H1 (cell line): ENCODE measurements around the gene OPA3. TPM values are rescaled to one million over a fixed set of nuclear protein-coding genes. Genes with fewer than 3 reads are reported as not detected.
"Not testable (repeated sequence)": the region's sequence is repeated elsewhere in the genome, so short reads cannot be mapped to it uniquely, and the experiment has no call there.

Source experiments
- CTCF ChIA-PET: fragments of 300-600 bp; sonication (Branson Sonifier 250); formaldehyde crosslinking; loops from one replicate; lab custom pipeline; 2021; ENCODE audit not compliant: partially characterized antibody; lab: Charles Lee
- POLR2A ChIA-PET: fragments of 300-600 bp; sonication (Branson Sonifier 250); formaldehyde crosslinking; loops from one replicate; lab custom pipeline; 2021; ENCODE audit warnings: inconsistent platforms; ENCODE audit not compliant: partially characterized antibody; lab: Charles Lee
- DNase-seq, 2 experiments: peaks; one replicate each; pipeline versions ENCODE4 v3.0.0 to v3.0.0-alpha.2; 2010 to 2022; ENCODE audit warnings: low spot score in 2 of 2, low read depth in 1 of 2, mixed read lengths in 1 of 2
- FAIRE-seq: peaks from 2 replicates; lab custom pipeline; 2011; peaks lifted over from hg19 to GRCh38; lab: Jason Lieb, UNC
- H2AFZ ChIP-seq: 2 replicates; pipeline ENCODE4 v1.8.1; 2012; ENCODE audit warnings: low read length, inconsistent platforms
- H2AK5ac ChIP-seq: 2 replicates; pipeline ENCODE4 v1.6.1; 2013; ENCODE audit warnings: low read depth, low read length
- H2BK120ac ChIP-seq: replicated peaks from 2 replicates; pipeline ENCODE3; 2013; ENCODE audit warnings: low read depth, low read length, inconsistent platforms
- H2BK12ac ChIP-seq: 2 replicates; pipeline ENCODE4 v1.6.1; 2013; ENCODE audit warnings: low read depth, low read length
- H2BK15ac ChIP-seq: 2 replicates; pipeline ENCODE4 v1.6.1; 2013; ENCODE audit warnings: low read length
- H2BK20ac ChIP-seq: 2 replicates; pipeline ENCODE4 v1.6.1; 2013; ENCODE audit warnings: low read length
- H2BK5ac ChIP-seq: 2 replicates; pipeline ENCODE4 v1.6.1; 2013; ENCODE audit warnings: low read depth, low read length
- H3K14ac ChIP-seq: 2 replicates; pipeline ENCODE4 v1.6.1; 2013; ENCODE audit warnings: inconsistent platforms; ENCODE audit not compliant: insufficient read length
- H3K18ac ChIP-seq: 2 replicates; pipeline ENCODE4 v1.6.1; 2013; ENCODE audit warnings: low read length; ENCODE audit errors: extremely low read depth
- H3K23ac ChIP-seq: 2 replicates; pipeline ENCODE4 v1.6.1; 2013; ENCODE audit warnings: inconsistent platforms; ENCODE audit not compliant: insufficient read length
- H3K23me2 ChIP-seq: 2 replicates; pipeline ENCODE4 v1.6.1; 2013; ENCODE audit warnings: low read depth, low read length
- H3K27ac ChIP-seq: 2 replicates; pipeline ENCODE4 v1.6.1; 2011; ENCODE audit warnings: low read depth, low read length, inconsistent platforms
- H3K27me3 ChIP-seq, 4 experiments: replicated peaks in 1 of 4; 1 replicate in 1 of 4; 2 replicates in 3 of 4; pipeline versions ENCODE4 v1.6.1 to v1.8.1; 2011 to 2013; ENCODE audit warnings: low read length in 3 of 4, mild to moderate bottlenecking in 3 of 4, inconsistent platforms in 2 of 4, mixed read lengths in 2 of 4, moderate library complexity in 1 of 4; ENCODE audit not compliant: control insufficient read depth in 3 of 4, insufficient read depth in 3 of 4; ENCODE audit errors: extremely low read depth in 1 of 4
- H3K36me3 ChIP-seq, 4 experiments: 2 replicates each; pipeline versions ENCODE4 v1.6.1 to v1.8.1; 2011 to 2013; ENCODE audit warnings: mild to moderate bottlenecking in 4 of 4, low read length in 3 of 4, moderate library complexity in 2 of 4, control low read depth in 1 of 4, inconsistent platforms in 1 of 4; ENCODE audit not compliant: insufficient read depth in 4 of 4, control insufficient read depth in 2 of 4
- H3K4ac ChIP-seq: replicated peaks from 2 replicates; pipeline ENCODE3; 2013; ENCODE audit warnings: low read length, low read depth, mixed read lengths, inconsistent platforms; ENCODE audit not compliant: insufficient read length
- H3K4me1 ChIP-seq, 4 experiments: replicated peaks in 1 of 4; 1 replicate in 1 of 4; 2 replicates in 3 of 4; pipeline versions ENCODE4 v1.6.1 to v1.8.1; 2011 to 2013; ENCODE audit warnings: low read length in 3 of 4, inconsistent platforms in 2 of 4, mixed read lengths in 1 of 4; ENCODE audit not compliant: insufficient read depth in 4 of 4, control insufficient read depth in 3 of 4
- H3K4me2 ChIP-seq, 2 experiments: 2 replicates each; pipeline versions ENCODE4 v1.6.1 to v1.8.1; 2011 to 2013; ENCODE audit warnings: low read depth in 2 of 2, low read length in 2 of 2, control low read depth in 1 of 2, inconsistent platforms in 1 of 2, mild to moderate bottlenecking in 1 of 2; ENCODE audit not compliant: insufficient read depth in 1 of 2
- H3K4me3 ChIP-seq, 4 experiments: fragments of 200-600, 300-600 bp in 1 of 4; sonication (generic), shearing (Covaris generic), sonication (Bioruptor Twin) in 1 of 4; 2 replicates each; pipeline versions ENCODE4 v1.5.1 to v1.8.1; 2011 to 2016; ENCODE audit warnings: low read length in 4 of 4, low read depth in 3 of 4, control low read depth in 2 of 4, inconsistent platforms in 2 of 4, mild to moderate bottlenecking in 2 of 4, mixed read lengths in 1 of 4, moderate library complexity in 1 of 4; ENCODE audit not compliant: insufficient read depth in 2 of 4; ENCODE audit errors: extremely low read depth in 1 of 4
- H3K56ac ChIP-seq: replicated peaks from 2 replicates; pipeline ENCODE3; 2013; ENCODE audit warnings: low read depth, mild to moderate bottlenecking, mixed read lengths, low read length, inconsistent platforms; ENCODE audit not compliant: insufficient read length
- H3K79me1 ChIP-seq: 2 replicates; pipeline ENCODE4 v1.6.1; 2013; ENCODE audit warnings: low read depth, low read length, control low read depth
- H3K79me2 ChIP-seq, 2 experiments: 2 replicates each; pipeline versions ENCODE4 v1.6.1 to v1.8.1; 2012 to 2013; ENCODE audit warnings: low read length in 2 of 2, mild to moderate bottlenecking in 2 of 2, inconsistent platforms in 1 of 2; ENCODE audit not compliant: insufficient read depth in 2 of 2, control insufficient read depth in 1 of 2
- H3K9ac ChIP-seq, 4 experiments: replicated peaks in 1 of 4; 1 replicate in 1 of 4; 2 replicates in 3 of 4; pipeline versions ENCODE4 v1.6.1 to v1.8.1; 2011 to 2013; ENCODE audit warnings: low read depth in 3 of 4, low read length in 3 of 4, control low read depth in 2 of 4, mild to moderate bottlenecking in 2 of 4, moderate library complexity in 2 of 4, inconsistent platforms in 1 of 4; ENCODE audit errors: extremely low read depth in 1 of 4
- H3K9me3 ChIP-seq, 2 experiments: 2 replicates each; pipeline versions ENCODE4 v1.6.1 to v1.8.1; 2012 to 2013; ENCODE audit warnings: mild to moderate bottlenecking in 2 of 2, moderate library complexity in 2 of 2, control low read depth in 1 of 2, inconsistent platforms in 1 of 2, low read depth in 1 of 2, low read length in 1 of 2, mixed read lengths in 1 of 2; ENCODE audit not compliant: insufficient read depth in 2 of 2
- H4K20me1 ChIP-seq, 2 experiments: replicated peaks in 1 of 2; 2 replicates each; pipeline versions ENCODE3 to v1.8.1; 2011 to 2013; ENCODE audit warnings: inconsistent platforms in 2 of 2, low read length in 2 of 2, mild to moderate bottlenecking in 1 of 2; ENCODE audit not compliant: insufficient read depth in 2 of 2, control insufficient read depth in 1 of 2
- H4K5ac ChIP-seq: 2 replicates; pipeline ENCODE4 v1.6.1; 2013; ENCODE audit warnings: low read length, low read depth, mixed read lengths, inconsistent platforms; ENCODE audit not compliant: insufficient read length
- H4K8ac ChIP-seq: 2 replicates; pipeline ENCODE4 v1.8.0; 2013; ENCODE audit warnings: mild to moderate bottlenecking, moderate library complexity, low read length, inconsistent platforms; ENCODE audit not compliant: insufficient read depth; ENCODE audit errors: extremely low read depth
- H4K91ac ChIP-seq: replicated peaks from 2 replicates; pipeline ENCODE3; 2013; ENCODE audit warnings: low read length, mixed read lengths, inconsistent platforms; ENCODE audit not compliant: insufficient read length
- WGBS, 2 experiments: shearing (Covaris generic) in 1 of 2; methylation state at CpG; one replicate each; pipeline versions ENCODE4 v1.1.6 to v1.1.7; 2013 to 2015; ENCODE audit warnings: low lambda C conversion rate in 2 of 2, mixed read lengths in 2 of 2, inconsistent platforms in 1 of 2, low coverage in 1 of 2, missing lambda C conversion rate in 1 of 2; ENCODE audit not compliant: insufficient replicate concordance in 2 of 2, insufficient coverage in 1 of 2, insufficient read length in 1 of 2; ENCODE audit errors: extremely low coverage in 1 of 2, missing lambda C conversion rate in 1 of 2; 5-methylcytosine and 5-hydroxymethylcytosine counted together
- polyA plus RNA-seq, 7 experiments: library from polyadenylated mRNA; depleted of rRNA in 3 of 7; stranded (reverse) in 5 of 7; unstranded in 2 of 7; fragments of >200 nt in 5 of 7; fragments of 200-250 nt in 2 of 7; gene quantifications; 1 replicate in 5 of 7; 2 replicates in 1 of 7; 4 replicates in 1 of 7; pipeline versions ENCODE4 v1.2.1 to v1.2.3, GENCODE V29; 2011 to 2013; ENCODE audit warnings: missing spikeins in 2 of 7, mixed read lengths in 2 of 7
- total RNA-seq: library from RNA; stranded (reverse); fragmentation: NEBNext Ultra II Directional; extraction: Animal tissue kit (Norgen Biotek cat#: 25700); gene quantifications from 2 replicates; pipeline ENCODE4 v1.2.1, GENCODE V29; 2021

OPA3 gene
- total and polyA plus RNA-seq, 2 of the 8 experiments (the other 6 are each of a cell fraction or from before 2014, with no cell fraction given), result 12.5 to 14.5 TPM

GRCh38 chr19:45615056-45615455, 30.5 kb upstream of the OPA3 start:
- CTCF ChIA-PET, result interaction anchor here (0.8 to 5.6 kb wide), 4 partner anchors 8 to 29 kb away, joined by 3 to 67 read pairs (median 12); no protein-coding TSS in a partner anchor

More at GRCh38 chr19:45615056-45615455, 30.5 kb upstream of the OPA3 start:
- not testable (repeated sequence) for H3K27ac ChIP-seq, H2BK12ac ChIP-seq, H2AK5ac ChIP-seq, H3K4me3 ChIP-seq, H4K8ac ChIP-seq, H3K4me1 ChIP-seq, H3K23ac ChIP-seq, H3K79me2 ChIP-seq, H3K56ac ChIP-seq, H2AFZ ChIP-seq, H2BK15ac ChIP-seq, H3K9me3 ChIP-seq, H2BK5ac ChIP-seq, H2BK120ac ChIP-seq, H3K9ac ChIP-seq, H3K18ac ChIP-seq, H3K23me2 ChIP-seq, DNase-seq, H2BK20ac ChIP-seq, H4K5ac ChIP-seq, H3K79me1 ChIP-seq, H3K27me3 ChIP-seq, FAIRE-seq, H3K14ac ChIP-seq, H4K91ac ChIP-seq, H4K20me1 ChIP-seq, H3K4ac ChIP-seq
- peaks cover 2 to 15% (median 4%) of the 10 kb centered on the region in 4 experiments for H3K36me3 ChIP-seq
- WGBS, 2 experiments, result 81% methylated on average over 9 of the region's 9 CpGs; no CpG with 5 or more reads in 1 of the 2 experiments
- peak overlapping the region in 1 of 2 experiments; percentile 83; a peak in 2 of 4 replicates for H3K4me2 ChIP-seq
- POLR2A ChIA-PET, result interaction anchor here (2.3 to 7.1 kb wide), 4 partner anchors 9 to 28 kb away, joined by 21 to 119 read pairs (median 30); partner anchors contain the start of gene EML2
